ENCODE measurements around the gene YIF1B. TPM values are rescaled to one million over a fixed set of nuclear protein-coding genes. Genes with fewer than 3 reads are reported as not detected.
A peak's percentile ranks its signal among the peaks of the same experiment; 100 is the strongest.

The YIF1B gene
- total RNA-seq, 4 donors from 2014 or later: 15.0 to 24.5 (median 18.4) TPM

DNA sequence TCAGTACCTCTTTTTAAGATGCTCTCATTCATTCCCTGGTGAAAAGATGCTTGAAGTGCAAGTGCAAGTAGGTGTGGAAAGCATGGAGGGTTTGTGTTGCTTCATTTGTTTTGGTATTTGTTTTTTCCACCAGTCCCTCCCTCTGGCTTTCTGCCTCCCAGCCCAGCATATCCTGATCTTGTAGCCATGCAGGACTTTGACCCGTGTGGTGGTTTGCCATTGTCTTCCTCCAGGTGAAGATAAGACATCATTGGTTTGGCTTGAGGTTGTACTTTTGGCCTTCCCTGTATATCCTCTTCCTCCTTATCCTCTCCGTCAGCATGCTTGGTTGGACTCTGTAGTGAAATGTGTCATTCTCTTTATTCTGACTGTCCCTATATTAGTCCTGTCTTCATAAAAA lies 42.2 kb downstream of the YIF1B start:
- no peak overlapping the region for H3K4me3 ChIP-seq
- H3K36me3 ChIP-seq: no peaks in the 10 kb centered on the region
- intact Hi-C loops (cut with DNase I; ENCODE audit: low total_unique reads) (no loop called here), in situ Hi-C loops (cut with MboI; ENCODE audit: low pct_ligation_motif_present in 1 of 4, low pct_unique_long_range_greater_than_20kb in 1 of 4, low sequenced_read_pairs in 3 of 4) (no loop called here)
- TF ChIP-seq POLR2AphosphoS5 (IDR thresholded peaks at IDR 0.05) (peak in 2 of 3 donors; percentile 50 to 75), POLR2A (IDR thresholded peaks at IDR 0.05) (no peak)
- peak; percentile 80 for DNase-seq
- WGBS, 2 donors (ENCODE audit: low coverage in 1 of 2): 45 to 73% methylated on average over 2 of the region's 2 CpGs
- H3K4me1 ChIP-seq: peaks cover 37 to 87% (median 63%) of the 10 kb centered on the region in 4 donors
- H3K27me3 ChIP-seq: no peaks in the 10 kb centered on the region
- H3K9me3 ChIP-seq: no peaks in the 10 kb centered on the region
- H3K27ac ChIP-seq: peak overlapping the region; percentile 73 to 82 (median 80)

DNA sequence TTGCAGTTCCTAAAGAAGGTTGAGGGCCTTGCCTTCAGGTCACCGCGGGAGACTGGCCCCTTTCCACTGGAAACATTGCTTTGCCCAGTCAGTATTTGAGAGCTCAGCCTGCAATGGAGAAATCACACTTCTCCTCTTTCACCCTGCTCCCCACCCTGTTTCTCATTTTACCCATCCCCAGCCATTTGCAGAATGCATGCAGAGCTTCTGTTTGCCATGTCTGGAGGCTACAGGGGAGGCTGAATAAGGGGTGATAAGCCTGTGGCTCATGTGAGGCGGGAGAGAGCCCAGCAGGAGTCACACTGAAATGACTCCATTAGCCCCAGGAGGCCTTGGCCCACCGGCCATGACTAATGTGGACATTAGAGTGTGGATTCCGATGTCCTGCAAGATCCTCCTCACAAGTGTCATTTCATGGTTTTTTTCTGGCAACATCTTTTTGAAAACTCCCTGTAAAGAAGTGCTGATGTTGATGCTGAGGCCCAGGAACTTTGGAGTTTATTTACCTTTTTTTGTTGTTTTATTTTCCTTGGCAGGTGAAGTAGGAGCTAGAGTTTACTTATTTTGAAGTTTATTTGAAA lies 45.1 kb downstream of the YIF1B start:
- in situ Hi-C loops (cut with MboI; ENCODE audit: low pct_ligation_motif_present in 1 of 4, low pct_unique_long_range_greater_than_20kb in 1 of 4, low sequenced_read_pairs in 3 of 4): no loop called here
- no peak overlapping the region for H3K4me3 ChIP-seq
- no peak for DNase-seq
- H3K4me1 ChIP-seq: peaks cover 23 to 90% (median 66%) of the 10 kb centered on the region in 4 donors
- H3K27me3 ChIP-seq: no peaks in the 10 kb centered on the region
- intact Hi-C loops (cut with DNase I; ENCODE audit: low total_unique reads): no loop called here
- no peaks in the 10 kb centered on the region for H3K36me3 ChIP-seq
- TF ChIP-seq EP300 (IDR thresholded peaks at IDR 0.05; ENCODE audit: low read depth) (no peak), CTCF (IDR thresholded peaks at IDR 0.05) (no peak), POLR2A (IDR thresholded peaks at IDR 0.05) (no peak), POLR2AphosphoS5 (IDR thresholded peaks at IDR 0.05) (no peak)
- H3K27ac ChIP-seq: peak overlapping the region; percentile 30 to 82 (median 53)
- WGBS, 2 donors (ENCODE audit: low coverage in 1 of 2): 76% methylated on average over 5 of the region's 5 CpGs; no CpG with 5 or more reads in 1 of the 2 donors
- no peaks in the 10 kb centered on the region for H3K9me3 ChIP-seq

DNA sequence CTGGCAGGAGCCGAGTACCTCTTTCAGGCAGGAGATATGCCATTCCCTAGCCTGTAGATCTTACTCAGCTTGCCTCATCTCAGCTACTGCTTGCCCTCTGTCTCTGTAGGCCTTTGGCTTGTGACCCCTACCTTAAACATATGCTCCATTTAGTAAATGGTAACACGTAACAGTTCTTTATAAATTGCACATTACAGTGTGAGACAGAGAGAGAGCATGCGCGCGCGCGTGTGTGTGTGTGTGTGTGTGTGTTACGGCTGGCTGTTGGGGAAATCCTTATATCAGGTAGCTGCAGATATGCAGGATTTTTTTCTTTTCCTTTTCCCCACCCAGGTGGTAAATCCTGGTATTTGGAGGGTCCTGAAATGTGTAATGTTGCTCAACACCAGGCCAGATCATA lies 47.2 kb downstream of the YIF1B start:
- no peak for TF ChIP-seq CTCF (IDR thresholded peaks at IDR 0.05)
- TF ChIP-seq POLR2AphosphoS5 (IDR thresholded peaks at IDR 0.05): no peak
- TF ChIP-seq EP300 (IDR thresholded peaks at IDR 0.05; ENCODE audit: low read depth): no peak
- TF ChIP-seq POLR2A (IDR thresholded peaks at IDR 0.05): no peak
- intact Hi-C loops (cut with DNase I; ENCODE audit: low total_unique reads): no loop called here
- H3K27ac ChIP-seq: peak overlapping the region; percentile 92 to 98 (median 94)
- peak overlapping the region in 2 of 4 donors; percentile 70 to 81 for H3K4me3 ChIP-seq
- DNase-seq: no peak
- no peaks in the 10 kb centered on the region for H3K36me3 ChIP-seq
- in situ Hi-C loops (cut with MboI; ENCODE audit: low pct_ligation_motif_present in 1 of 4, low pct_unique_long_range_greater_than_20kb in 1 of 4, low sequenced_read_pairs in 3 of 4): no loop called here
- H3K4me1 ChIP-seq: peaks cover 14 to 85% (median 63%) of the 10 kb centered on the region in 4 donors
- 38 to 61% methylated on average over 8 of the region's 8 CpGs for WGBS, 2 donors (ENCODE audit: low coverage in 1 of 2)
- H3K27me3 ChIP-seq: no peaks in the 10 kb centered on the region
- H3K9me3 ChIP-seq: no peaks in the 10 kb centered on the region

DNA sequence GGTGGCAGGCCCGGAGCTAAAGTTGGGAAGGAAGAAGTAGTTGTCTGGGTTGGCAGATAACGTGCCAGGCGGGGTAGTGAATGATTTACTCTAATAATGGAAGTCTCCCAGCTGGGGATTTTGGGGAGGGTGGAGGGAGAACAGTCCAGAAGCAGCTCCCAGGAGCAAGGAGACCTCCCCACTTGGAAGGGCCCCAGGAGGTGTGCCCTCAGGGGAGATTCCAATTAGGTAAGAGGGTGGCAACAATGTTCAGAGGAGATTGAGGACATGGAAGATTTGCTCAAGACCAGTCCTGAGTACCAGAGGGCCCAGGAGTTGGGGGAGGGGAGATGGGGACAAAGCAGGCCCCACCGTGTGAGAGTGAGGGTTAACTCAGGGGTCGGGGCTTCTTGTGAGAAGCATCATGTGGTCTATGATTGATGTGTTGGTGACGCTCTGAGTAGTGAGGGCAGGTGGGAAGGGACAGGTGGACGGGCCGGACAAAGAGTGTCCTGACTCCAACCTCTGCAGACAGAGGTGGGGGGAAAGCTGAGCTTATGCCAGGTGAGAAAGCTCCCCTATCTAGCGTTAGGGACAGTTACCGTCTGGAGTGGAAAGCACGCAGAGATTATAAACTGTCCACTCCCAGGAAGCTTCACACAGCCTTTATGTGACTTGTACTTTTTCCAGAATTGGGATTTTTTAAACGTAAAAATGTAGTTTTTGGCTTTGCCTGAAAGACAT lies 47.8 kb downstream of the YIF1B start:
- peak; percentile 51 for DNase-seq
- Histone ChIP-seq H3K27ac (peak overlapping the region; percentile 92 to 98 (median 94)), H3K4me3 (peak overlapping the region in 2 of 4 donors; percentile 70 to 81), H3K27me3 (no peaks in the 10 kb centered on the region), H3K4me1 (peaks cover 13 to 86% (median 60%) of the 10 kb centered on the region in 4 donors), H3K36me3 (no peaks in the 10 kb centered on the region), H3K9me3 (no peaks in the 10 kb centered on the region)
- in situ Hi-C loops (cut with MboI; ENCODE audit: low pct_ligation_motif_present in 1 of 4, low pct_unique_long_range_greater_than_20kb in 1 of 4, low sequenced_read_pairs in 3 of 4) (no loop called here), intact Hi-C loops (cut with DNase I; ENCODE audit: low total_unique reads) (no loop called here)
- no peak for TF ChIP-seq EP300 (IDR thresholded peaks at IDR 0.05; ENCODE audit: low read depth)
- 30 to 56% methylated on average over 4 to 12 of the region's 12 CpGs for WGBS, 2 donors (ENCODE audit: low coverage in 1 of 2)

DNA sequence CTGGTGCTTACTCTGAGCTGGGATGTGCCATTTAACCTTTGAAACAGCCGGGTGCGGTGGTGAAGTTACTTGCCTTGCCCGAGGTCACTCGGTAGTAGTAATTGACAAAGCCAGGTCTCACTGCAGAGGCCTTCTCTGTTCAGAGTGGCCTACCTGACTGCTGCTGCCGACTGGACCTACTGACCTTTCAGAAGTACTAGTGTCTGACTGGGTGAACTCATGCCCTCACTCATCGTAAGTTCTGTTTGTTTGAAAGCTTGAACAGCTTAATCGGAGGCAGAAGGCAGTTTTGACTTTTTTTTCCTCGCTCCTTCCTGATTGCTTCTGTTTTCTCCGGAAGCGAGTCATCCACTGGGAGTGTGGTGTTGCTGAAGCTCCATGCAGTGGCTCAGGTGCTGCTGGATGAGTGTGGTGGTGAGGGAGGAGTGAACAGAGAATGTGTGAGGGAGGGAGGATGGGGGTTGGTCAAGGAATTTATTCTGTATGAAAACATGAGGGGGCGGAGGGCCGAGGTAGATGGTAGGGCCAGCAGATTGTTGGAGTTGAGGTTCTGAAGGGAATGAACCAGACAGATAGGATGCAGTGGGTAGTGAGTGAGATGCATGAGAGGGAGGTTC lies 48.7 kb downstream of the YIF1B start:
- Histone ChIP-seq H3K9me3 (no peaks in the 10 kb centered on the region), H3K4me3 (peak overlapping the region in 2 of 4 donors; percentile 70 to 81), H3K36me3 (no peaks in the 10 kb centered on the region), H3K27me3 (no peaks in the 10 kb centered on the region), H3K4me1 (peaks cover 5 to 80% (median 52%) of the 10 kb centered on the region in 4 donors), H3K27ac (peak overlapping the region; percentile 92 to 98 (median 94))
- in situ Hi-C loops (cut with MboI; ENCODE audit: low pct_ligation_motif_present in 1 of 4, low pct_unique_long_range_greater_than_20kb in 1 of 4, low sequenced_read_pairs in 3 of 4) (no loop called here), intact Hi-C loops (cut with DNase I; ENCODE audit: low total_unique reads) (no loop called here)
- peak; percentile 61 for DNase-seq
- 43 to 50% methylated on average over 2 to 12 of the region's 12 CpGs for WGBS, 2 donors (ENCODE audit: low coverage in 1 of 2)
- TF ChIP-seq EP300 (IDR thresholded peaks at IDR 0.05; ENCODE audit: low read depth) (no peak), POLR2A (IDR thresholded peaks at IDR 0.05) (peak; percentile 70), CTCF (IDR thresholded peaks at IDR 0.05) (no peak), POLR2AphosphoS5 (IDR thresholded peaks at IDR 0.05) (peak in 2 of 3 donors; percentile 56 to 70)
